NCI-H2196 (cell line): ENCODE data around the gene GJB2.
A peak's percentile ranks its signal among the peaks of the same experiment; 100 is the strongest.

Source experiments
- DNase-seq: peaks from one replicate; lab custom pipeline; 2025; ENCODE audit not compliant: unreplicated experiment; lab: John Stamatoyannopoulos, UW

The GJB2 gene

DNA sequence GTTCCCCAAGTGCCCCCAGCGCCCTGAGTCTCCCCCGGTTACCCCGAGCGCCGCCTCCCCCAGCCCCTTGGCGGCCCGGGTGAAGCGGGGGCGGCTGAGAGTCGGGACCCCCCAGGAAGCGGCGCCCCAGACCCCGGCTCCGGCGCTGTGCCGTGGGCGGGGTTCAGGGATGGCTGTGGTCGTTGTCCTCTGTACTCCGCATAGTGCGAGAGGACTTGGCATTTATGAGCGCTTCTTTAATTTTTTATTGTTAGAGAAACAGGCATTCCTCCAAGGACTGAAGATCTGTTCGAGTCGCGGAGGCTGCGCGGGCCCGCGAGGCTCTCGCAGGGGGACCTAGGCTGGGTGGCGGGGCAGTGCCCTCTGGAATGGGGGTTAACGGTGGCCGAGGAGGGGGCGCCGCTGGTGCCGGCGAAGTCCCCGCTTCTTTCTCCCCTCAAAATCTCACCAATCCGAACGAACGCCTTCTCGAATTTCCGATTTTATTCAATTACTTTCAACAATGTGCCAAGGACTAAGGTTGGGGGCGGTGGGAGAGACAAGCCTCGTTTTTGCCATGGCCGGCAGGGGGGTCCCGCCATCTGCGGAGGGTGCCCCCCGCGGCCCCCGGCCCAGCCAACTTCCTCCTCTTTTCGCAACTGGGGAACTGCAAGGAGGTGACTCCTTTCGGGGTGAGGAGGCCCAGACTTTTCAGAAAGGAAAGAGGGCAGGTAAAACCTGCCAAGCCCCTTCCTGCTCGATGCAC lies 596 bp upstream of the GJB2 start:
- no peak for DNase-seq

DNA sequence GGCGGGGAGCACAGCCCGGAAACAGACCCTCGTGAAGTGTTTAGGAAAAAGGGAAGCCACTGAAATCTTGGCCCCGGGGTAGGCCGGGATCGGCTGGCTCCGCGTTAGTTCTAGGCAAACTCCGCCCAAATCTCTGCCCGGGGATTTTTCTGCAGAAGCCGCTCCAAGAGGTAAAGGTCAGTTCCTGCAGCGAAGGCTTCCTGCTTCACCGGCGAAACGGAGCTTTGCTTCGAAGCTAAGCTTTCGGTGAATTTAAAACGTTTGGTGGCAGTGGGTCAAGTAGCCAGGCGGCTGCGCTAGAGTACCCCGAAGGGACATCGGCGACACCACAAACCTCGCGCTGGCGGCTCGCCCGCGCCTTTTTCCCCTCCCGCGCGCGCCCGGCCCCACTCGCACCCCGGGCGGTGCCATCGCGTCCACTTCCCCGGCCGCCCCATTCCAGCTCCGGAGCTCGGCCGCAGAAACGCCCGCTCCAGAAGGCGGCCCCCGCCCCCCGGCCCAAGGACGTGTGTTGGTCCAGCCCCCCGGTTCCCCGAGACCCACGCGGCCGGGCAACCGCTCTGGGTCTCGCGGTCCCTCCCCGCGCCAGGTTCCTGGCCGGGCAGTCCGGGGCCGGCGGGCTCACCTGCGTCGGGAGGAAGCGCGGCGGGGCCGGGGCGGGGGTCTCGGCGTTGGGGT lies 441 bp downstream of the GJB2 start:
- no peak for DNase-seq

DNA sequence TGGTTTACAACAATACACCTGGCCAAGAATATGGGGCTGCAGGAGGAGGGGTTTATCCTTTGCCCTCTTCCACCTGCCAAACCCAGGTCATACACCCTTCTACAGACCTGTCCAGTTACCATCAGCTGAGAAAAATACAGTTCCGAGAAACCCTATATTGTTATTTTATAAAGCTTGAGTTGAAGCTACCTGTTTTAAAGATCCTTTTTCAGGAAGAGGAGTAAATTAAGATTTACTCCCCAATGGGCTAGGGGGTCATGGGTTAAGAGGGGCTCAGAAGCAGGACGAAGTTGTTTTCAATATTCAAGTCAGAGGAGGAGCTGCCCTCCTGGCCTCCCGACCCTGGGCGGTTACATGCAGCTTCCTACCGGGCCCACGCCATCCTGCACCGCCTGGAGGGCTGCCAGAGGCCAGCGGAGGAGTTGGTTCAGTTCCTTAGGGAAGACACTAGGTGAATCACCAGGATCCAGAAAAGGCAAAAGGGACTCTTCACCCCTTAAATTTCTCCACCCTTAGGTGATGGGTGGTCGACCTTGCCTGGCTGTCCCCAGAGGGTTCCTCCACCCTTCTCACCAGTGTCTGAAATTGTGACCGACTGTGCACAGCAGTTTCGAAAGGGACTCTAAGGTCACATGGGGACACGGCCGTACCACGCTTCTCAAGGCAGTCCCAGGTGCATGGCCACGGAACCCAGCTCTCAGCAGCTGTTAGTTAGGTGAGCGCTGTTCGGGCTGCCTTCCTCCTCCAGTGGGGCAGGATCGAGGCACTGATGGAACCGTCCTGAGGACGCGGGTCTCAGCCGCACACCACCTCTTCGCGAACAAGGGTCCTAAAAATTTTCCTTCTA lies 1.2 kb downstream of the GJB2 start:
- no peak for DNase-seq

DNA sequence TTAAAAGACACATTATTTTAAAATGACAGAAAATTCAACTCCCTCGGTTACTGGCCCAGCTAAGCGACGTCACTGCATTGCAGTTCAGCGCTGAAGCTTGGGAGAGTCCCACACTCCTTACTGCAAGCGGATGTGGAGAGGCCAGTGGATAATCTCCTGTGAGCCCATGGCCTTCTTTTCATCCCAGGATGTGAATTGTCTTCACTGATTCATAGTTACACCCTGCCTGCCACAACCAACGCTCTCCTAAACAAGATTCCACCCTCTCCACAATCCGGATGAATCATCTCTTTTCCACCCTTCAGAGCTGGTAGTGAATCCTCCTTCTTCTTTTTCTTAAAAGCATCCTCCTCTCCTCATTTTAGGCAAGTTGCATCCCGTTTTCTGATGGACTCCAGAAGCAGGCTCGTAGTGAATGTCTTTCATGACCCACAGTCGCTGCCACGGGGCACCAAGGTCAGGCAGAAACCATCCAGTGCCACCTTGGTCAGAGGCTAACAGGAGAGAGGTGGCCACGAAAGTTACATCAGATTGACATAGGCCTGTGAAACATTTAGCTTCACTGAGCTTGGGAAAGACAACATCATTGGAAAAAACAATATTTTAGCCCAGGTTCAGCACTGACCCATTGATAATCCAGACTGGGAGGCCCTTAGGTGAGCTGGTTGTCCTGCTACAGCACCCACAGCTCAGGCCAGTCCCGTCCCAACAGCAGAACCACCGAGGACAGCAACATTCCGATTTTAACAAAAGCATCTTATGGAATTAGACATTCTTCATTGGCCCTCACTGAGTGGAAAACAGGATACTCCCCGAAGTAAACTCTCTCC lies 2.0 kb downstream of the GJB2 start:
- no peak for DNase-seq

DNA sequence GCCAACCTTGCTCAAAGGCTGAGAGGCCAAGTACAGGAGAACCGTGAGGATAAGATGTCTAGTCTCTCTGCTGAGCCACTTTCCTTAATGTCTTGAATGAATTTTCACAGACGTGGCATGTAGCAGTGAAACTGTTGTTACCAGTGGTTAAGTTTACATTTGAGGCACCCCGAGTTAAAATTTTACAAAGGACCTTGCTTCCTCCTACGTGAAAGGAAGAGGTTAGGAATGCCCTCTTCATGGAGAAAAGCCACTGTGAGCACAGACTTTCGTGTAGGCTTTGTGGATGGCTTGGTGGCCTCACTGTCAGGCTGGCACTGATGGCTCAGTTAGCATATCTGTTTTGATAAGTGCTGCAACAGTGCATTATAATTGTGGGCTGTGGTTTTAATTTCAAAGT lies 2.7 kb downstream of the GJB2 start:
- no peak for DNase-seq

DNA sequence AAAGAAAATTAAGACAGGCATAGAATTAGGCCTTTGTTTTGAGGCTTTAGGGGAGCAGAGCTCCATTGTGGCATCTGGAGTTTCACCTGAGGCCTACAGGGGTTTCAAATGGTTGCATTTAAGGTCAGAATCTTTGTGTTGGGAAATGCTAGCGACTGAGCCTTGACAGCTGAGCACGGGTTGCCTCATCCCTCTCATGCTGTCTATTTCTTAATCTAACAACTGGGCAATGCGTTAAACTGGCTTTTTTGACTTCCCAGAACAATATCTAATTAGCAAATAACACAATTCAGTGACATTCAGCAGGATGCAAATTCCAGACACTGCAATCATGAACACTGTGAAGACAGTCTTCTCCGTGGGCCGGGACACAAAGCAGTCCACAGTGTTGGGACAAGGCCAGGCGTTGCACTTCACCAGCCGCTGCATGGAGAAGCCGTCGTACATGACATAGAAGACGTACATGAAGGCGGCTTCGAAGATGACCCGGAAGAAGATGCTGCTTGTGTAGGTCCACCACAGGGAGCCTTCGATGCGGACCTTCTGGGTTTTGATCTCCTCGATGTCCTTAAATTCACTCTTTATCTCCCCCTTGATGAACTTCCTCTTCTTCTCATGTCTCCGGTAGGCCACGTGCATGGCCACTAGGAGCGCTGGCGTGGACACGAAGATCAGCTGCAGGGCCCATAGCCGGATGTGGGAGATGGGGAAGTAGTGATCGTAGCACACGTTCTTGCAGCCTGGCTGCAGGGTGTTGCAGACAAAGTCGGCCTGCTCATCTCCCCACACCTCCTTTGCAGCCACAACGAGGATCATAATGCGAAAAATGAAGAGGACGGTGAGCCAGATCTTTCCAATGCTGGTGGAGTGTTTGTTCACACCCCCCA lies 3.8 kb downstream of the GJB2 start:
- DNase-seq, result no peak

DNA sequence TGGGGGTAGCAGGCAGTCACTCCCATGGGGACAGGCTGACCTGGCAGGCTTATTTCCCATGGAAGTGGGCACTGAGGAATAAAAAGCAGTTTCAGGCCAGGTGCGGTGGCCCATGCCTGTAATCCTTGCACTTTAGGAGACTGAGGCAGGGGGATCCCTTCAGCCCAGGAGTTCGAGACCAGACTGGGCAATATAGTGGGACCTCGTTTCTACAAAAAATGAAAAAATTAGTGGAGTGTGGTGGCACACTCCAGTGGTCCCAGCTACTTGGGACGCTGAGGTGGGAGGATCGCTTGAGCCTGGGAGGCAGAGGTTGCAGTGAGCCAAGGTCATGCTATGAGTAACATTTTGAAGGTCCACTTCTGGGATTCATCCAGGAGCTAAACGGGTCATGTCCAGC lies 6.0 kb downstream of the GJB2 start:
- no peak for DNase-seq

DNA sequence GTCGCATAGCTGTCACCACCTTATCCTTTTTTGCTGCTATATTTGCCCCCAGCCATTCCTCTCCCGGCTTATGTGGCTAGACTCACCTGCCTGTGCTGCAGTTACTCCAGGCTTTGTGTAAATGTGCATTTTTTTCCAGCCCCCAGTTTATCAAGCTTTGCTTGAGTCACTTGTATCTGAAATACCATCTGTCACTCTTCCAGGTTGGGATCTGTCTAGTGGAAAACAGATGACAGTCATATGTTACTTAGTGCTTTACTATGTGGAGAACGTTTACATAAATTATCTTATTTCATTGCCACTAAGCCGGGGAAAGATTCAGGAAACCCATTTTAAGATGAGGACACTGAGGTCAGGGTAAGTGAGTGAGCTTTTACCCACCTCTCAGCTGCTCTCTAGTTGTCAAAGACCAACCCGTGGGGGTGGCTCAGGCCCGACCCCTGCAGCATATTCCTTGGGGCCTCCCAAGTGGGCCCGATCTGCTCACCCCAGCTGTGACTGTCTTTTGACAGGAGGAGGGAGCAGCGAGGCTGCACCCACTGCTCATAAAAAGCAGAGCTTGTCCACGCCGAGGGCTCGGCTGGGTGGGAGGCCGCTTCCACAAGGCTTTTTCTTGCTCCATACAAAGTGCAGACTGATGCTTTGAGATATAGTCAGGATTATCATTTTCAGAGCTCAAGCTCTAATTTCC lies 7.2 kb downstream of the GJB2 start:
- DNase-seq, result no peak

DNA sequence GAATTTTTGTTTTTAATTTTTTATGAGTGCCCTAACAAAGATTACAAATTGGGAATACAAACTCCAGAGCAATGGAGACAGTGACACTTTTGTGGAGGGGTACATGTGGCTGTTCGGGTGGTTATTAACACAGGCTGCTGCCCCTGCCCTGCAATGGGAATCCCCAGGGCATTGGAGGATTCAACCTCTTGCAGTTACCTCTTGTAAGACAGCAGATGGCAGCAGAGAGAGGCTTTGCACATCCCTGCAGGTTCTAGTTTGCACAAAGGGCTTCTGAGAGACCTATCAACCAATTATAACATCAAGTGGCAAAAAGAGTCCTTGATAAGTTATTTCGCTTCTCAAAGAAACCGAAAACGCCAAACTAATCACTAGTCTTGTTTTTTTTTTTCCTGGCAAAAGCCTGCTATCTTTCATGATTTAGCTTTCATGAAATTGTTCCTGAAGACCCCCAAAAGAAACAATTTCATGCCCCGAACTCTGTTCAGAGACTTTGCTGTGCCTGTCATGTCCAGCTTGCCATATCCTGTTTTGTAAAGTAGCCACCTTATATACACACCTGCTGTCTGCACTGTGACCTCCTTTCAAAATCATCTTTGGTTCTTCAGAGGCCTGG lies 10.4 kb downstream of the GJB2 start:
- peak; percentile 48 for DNase-seq

DNA sequence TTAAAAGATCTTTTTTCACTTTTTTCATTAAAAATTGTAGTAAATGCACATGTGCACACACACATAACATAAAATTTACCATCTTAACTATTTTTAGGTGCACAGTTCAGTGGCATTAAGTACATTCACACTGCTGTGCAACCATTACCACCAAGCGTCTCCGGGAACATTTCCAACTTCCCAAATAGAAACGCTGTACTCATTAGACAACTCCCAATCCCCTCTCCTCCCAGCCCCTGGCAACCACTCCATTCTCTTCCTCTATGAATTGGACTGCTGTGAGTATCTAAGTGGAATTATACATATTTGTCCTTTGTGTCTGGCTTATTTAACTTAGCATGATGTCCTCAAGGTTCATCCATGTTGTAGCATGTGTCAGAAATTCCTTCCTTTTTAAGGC lies 11.6 kb downstream of the GJB2 start:
- no peak for DNase-seq

DNA sequence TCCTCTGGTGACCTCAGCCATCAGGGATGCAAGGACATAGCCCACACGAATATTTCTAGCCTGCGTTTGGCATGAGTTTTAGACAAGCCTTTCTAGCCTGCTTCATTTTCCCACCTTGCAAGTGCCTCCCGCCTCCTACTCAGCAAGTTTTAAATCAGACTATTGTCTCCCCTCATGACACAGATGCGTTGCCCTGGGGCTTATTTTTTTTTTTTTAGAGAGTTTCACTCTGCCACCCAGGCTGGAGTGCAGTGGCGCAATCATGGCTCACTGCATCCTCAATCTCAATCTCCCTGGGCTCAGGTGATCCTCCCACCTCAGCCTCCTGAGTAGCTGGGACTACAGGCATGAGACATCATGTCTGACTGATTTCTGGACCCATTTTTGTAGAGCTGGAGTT lies 14.6 kb downstream of the GJB2 start:
- no peak for DNase-seq

DNA sequence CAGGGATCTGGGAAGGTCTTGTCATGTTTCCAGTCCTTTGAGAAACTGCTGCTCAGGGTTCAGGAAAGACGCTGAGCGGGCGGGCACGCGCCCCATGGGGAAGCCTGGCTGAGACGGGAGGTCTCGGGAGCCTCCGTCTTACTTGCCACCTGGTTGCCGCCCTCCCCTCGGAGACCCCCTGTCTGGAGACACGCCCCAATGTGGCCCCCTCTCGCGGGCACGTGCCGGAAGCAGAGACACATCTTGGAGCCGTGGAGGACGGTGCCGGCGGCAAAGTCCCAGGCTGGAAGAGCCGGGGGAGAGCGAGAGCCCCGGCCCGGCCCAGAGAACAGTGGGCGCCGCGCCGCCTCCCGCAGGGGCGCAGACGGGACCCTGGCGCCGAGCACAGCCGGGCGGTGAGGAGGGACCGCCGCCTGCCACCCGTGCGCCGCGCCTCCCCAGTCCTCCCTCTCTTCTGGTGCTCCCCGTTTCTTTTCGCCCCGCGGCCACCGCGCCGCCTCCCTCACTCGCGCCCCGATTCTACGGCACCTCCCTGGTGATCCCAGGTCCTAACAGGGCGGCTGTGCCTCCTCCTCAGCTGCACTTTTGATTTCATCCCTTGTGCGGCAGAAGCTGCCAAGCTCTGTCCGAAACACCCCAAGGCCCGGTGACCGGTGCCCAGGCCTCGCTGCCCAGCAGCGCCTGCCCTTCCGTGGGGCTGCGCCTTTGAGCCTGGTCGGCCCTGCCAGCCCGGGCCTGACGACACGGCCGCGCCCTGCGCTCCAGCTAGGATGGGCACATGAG lies 15.5 kb downstream of the GJB2 start:
- DNase-seq, result no peak

DNA sequence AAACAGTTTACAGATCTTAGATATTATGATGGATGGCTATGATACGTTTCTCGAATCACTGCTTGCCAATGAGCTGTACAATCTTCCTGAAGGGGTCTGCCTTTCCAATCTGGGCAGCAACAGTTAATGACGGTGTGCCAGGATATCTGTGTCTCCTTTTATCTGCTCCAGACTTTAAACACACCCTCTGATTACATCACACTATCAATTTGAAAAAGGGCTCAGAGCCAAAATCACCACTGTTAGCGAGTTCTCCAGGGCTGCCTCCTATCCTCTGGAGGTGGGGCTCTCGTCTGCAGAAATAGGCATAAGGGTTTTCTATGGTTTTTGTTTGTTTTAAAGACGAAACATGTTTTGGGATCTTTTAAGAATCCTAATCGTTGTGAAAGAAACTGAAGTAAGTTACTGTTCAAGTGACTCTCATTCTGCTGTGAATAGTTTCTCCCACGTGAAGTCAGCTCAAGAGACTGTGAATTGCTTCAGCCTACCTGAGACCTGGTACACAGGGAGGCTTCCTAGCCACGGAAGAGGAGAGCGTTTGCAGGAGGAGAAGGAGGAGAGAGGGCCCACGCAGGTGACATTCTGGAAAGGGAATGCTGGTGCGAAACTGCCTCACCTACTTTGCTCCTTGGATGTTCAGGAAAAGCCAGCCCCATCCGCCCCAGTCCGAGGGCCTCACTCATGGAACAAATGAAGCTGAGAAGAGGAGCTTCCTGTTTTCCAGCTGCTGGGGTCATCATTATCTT lies 16.7 kb downstream of the GJB2 start:
- no peak for DNase-seq

DNA sequence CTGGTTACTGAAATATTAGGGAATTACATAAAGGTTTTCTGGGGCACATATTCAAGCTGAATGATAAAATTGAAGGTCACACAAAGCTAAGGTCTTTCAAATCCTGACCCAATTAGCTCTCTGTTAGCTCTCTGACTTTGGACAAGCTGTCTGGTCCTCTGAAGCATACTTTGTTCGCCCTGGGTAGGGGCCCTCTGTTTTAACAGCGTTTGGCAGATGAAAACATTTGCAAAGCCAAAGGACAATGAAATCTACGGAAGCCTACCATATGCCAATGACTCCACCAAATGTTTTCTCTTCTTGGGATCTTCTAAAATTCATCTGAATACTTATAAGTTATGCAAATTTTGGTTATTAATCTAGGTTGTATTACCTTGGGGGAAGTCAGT lies 17.3 kb downstream of the GJB2 start:
- no peak for DNase-seq

DNA sequence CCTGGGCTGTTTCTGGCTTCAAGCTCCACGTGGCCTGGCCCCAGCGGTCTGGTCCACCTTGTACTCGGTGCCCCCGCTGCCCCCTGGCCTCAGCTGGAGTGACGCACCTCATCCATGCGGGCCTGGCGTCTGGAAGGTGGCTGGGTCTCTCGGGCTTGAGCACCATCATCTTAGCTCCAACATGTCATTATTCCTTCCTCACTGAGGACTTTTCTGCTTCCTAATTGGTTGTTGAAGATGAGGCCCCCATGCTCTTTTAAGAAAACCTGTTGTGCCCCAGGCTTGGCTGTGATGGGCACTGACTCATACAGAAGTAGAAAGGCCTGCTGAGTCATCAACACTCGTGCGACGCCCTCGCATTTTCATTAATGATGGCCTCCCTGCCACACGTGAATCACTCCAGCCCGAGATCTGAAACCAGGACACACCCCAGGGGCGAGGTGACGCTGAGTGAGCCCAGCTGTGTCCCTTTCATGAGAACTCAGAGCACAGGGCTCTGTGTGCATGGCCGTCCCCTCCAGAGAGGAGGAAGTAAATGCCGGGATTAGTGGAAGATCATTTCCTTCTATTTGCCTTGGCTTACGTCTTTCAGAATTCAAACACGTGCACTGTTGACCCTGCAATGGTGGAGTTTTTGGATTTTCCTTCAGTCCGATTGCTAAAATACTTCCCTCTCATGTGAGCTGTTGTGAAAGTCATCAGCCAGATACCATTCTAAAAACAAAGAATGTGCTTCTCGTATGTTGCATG lies 17.9 kb downstream of the GJB2 start:
- DNase-seq, result no peak

DNA sequence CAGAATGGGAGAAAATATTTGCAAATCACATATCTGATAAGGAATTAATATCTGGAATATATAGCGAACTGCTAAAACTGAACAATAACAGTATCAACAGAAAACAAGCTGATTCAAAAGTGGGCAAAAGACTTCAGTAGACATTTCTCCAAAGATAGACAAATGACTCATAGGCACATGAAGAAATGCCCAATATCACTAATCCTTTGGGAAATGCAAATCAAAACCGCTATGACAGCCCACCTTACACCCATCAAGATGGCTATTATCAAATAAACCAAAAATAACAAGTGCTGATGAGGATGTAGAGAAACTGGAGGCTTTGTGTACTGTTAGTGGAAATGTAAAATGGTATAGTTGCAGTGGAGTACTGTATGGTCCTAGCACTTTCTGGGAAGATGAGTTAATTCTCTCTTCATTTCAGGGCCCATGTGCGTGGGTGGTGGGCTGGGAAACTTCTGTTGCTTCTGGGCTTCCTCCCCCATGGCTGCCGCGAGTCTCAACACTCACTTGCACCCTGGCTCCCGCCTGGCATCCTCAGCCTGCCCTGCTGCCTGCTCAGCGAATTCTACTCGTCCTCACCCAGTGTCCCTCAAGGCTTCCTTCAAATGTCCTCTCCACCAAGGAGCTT lies 19.5 kb downstream of the GJB2 start:
- no peak for DNase-seq
